GM18508 (cell line): Measurements from ENCODE around the gene PUS3.
A peak's percentile ranks its signal among the peaks of the same experiment; 100 is the strongest.

Source experiments
- ATAC-seq: cut with Tn5 transposase; IDR thresholded peaks from one replicate; pipeline ENCODE4 v1.9.1; 2021; ENCODE audit warnings: moderate number of reproducible peaks; ENCODE audit not compliant: insufficient read depth, unreplicated experiment

PUS3 gene

GRCh38 chr11:125902927-125903710 is at the start of gene PUS3:
Gene PUS3 (minus strand): TSS chr11:125903206. CDS start chr11:125896284, 6,922 bp downstream.
- ATAC-seq, result peak; percentile 85

GRCh38 chr11:125952559-125952958 is 49.6 kb upstream of the PUS3 start:
- ATAC-seq, result no peak

GRCh38 chr11:125951731-125952130 is 48.7 kb upstream of the PUS3 start:
- ATAC-seq, result no peak

GRCh38 chr11:125950696-125951651 is 48.0 kb upstream of the PUS3 start:
- no peak for ATAC-seq

GRCh38 chr11:125950178-125950490 is 47.1 kb upstream of the PUS3 start:
- no peak for ATAC-seq

GRCh38 chr11:125949271-125950177 is 46.5 kb upstream of the PUS3 start:
- ATAC-seq, result no peak

GRCh38 chr11:125948278-125949051 is 45.5 kb upstream of the PUS3 start:
- no peak for ATAC-seq

GRCh38 chr11:125947419-125948277 is 44.6 kb upstream of the PUS3 start:
- no peak for ATAC-seq

- no peak for ATAC-seq
These were observed 43.9 kb upstream of the PUS3 start for GRCh38 chr11:125946712-125947418.

GRCh38 chr11:125945797-125946520 is 43.0 kb upstream of the PUS3 start, which contains the start of gene VSIG10L2:
Gene VSIG10L2 (plus strand): TSS chr11:125946044. CDS start chr11:125946056, 12 bp downstream.
- no peak for ATAC-seq

- ATAC-seq, result no peak
These were observed 42.2 kb upstream of the PUS3 start for GRCh38 chr11:125945011-125945796.

- ATAC-seq, result no peak
These were observed 41.5 kb upstream of the PUS3 start for GRCh38 chr11:125944350-125945010.

- ATAC-seq, result no peak
These were observed 40.8 kb upstream of the PUS3 start for GRCh38 chr11:125943661-125944349.

GRCh38 chr11:125942771-125943428 is 39.9 kb upstream of the PUS3 start:
- no peak for ATAC-seq
